ENCODE measurements around the gene CTNNA2.

CTNNA2 gene

GRCh38 chr2:80092474-80092873 is 579.6 kb downstream of the CTNNA2 start:
- TF ChIP-seq POLR2AphosphoS5 (IDR thresholded peaks at IDR 0.05; ENCODE audit: low read depth, low read length) (no peak), REST (IDR thresholded peaks at IDR 0.05; ENCODE audit: insufficient read depth in 1 of 2, low read depth in 2 of 2, low read length in 2 of 2) (no peak), FOXP2 (optimal IDR thresholded peaks at IDR 0.05; ENCODE audit: borderline replicate concordance, extremely low read depth, extremely low read length, insufficient read depth) (no peak), TAF1 (IDR thresholded peaks at IDR 0.05; ENCODE audit: borderline replicate concordance, insufficient read depth, low read length) (no peak), SIN3A (IDR thresholded peaks at IDR 0.05; ENCODE audit: borderline replicate concordance, insufficient read depth, low read length) (no peak)

GRCh38 chr2:80102026-80102425 is 589.2 kb downstream of the CTNNA2 start:
- TF ChIP-seq POLR2AphosphoS5 (IDR thresholded peaks at IDR 0.05; ENCODE audit: low read depth, low read length) (no peak), FOXP2 (optimal IDR thresholded peaks at IDR 0.05; ENCODE audit: borderline replicate concordance, extremely low read depth, extremely low read length, insufficient read depth) (no peak), TAF1 (IDR thresholded peaks at IDR 0.05; ENCODE audit: borderline replicate concordance, insufficient read depth, low read length) (no peak), SIN3A (IDR thresholded peaks at IDR 0.05; ENCODE audit: borderline replicate concordance, insufficient read depth, low read length) (no peak), REST (IDR thresholded peaks at IDR 0.05; ENCODE audit: insufficient read depth in 1 of 2, low read depth in 2 of 2, low read length in 2 of 2) (no peak)

GRCh38 chr2:80105015-80105640 is 592.3 kb downstream of the CTNNA2 start:
- TF ChIP-seq FOXP2 (optimal IDR thresholded peaks at IDR 0.05; ENCODE audit: borderline replicate concordance, extremely low read depth, extremely low read length, insufficient read depth) (no peak), REST (IDR thresholded peaks at IDR 0.05; ENCODE audit: insufficient read depth in 1 of 2, low read depth in 2 of 2, low read length in 2 of 2) (no peak), POLR2AphosphoS5 (IDR thresholded peaks at IDR 0.05; ENCODE audit: low read depth, low read length) (no peak), SIN3A (IDR thresholded peaks at IDR 0.05; ENCODE audit: borderline replicate concordance, insufficient read depth, low read length) (no peak), TAF1 (IDR thresholded peaks at IDR 0.05; ENCODE audit: borderline replicate concordance, insufficient read depth, low read length) (no peak)

GRCh38 chr2:80111185-80111584 is 598.3 kb downstream of the CTNNA2 start:
- TF ChIP-seq POLR2AphosphoS5 (IDR thresholded peaks at IDR 0.05; ENCODE audit: low read depth, low read length) (no peak), TAF1 (IDR thresholded peaks at IDR 0.05; ENCODE audit: borderline replicate concordance, insufficient read depth, low read length) (no peak), SIN3A (IDR thresholded peaks at IDR 0.05; ENCODE audit: borderline replicate concordance, insufficient read depth, low read length) (no peak), FOXP2 (optimal IDR thresholded peaks at IDR 0.05; ENCODE audit: borderline replicate concordance, extremely low read depth, extremely low read length, insufficient read depth) (no peak), REST (IDR thresholded peaks at IDR 0.05; ENCODE audit: insufficient read depth in 1 of 2, low read depth in 2 of 2, low read length in 2 of 2) (no peak)
